AML-193 (cell line): ENCODE results near the gene ANG.
"Not testable (repeated sequence)": the region's sequence is repeated elsewhere in the genome, so short reads cannot be mapped to it uniquely, and the experiment has no call there.

ENCODE experiments used
- DNase-seq, 2 experiments: peaks; one replicate each; lab custom pipeline; 2025; lab: John Stamatoyannopoulos, UW

ANG gene

DNA sequence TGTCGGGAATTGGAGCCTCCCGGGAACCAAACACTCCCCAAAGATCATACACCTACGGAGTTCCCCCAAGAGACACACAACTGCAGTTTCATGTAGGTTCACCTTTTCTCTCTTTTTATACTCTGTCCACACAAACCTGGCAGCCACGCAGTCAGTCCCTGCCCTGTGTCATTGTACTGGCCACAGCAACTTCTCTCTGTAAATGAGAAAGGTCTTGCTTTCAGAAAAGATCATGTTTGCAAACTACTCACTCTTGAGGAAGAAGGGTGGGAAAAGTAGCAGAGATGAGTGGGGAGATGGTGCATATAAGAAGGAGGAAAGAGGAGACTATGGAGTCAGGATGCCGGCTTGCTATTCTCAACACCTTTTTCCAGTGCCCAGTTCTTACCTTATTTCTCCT lies 10.4 kb downstream of the ANG start:
- no peak for DNase-seq

DNA sequence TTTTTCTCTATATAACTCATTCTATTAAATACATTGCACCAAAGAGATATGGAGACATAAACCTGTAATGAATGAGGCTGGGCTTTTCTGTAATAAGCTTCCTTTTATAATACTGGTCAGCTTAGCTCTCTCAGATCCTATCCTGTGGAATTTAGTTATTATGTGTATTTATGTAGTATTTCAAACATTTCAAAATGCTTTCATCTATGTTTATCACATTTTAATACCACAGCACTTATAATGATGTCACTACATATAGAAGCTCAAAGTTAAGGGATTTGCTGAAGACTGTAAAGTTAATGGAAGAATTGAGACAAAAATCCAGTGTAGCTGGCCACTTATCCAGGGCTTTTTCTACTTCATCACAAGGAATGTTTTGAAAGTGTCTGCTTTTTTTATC lies 11.4 kb downstream of the ANG start:
- no peak for DNase-seq

DNA sequence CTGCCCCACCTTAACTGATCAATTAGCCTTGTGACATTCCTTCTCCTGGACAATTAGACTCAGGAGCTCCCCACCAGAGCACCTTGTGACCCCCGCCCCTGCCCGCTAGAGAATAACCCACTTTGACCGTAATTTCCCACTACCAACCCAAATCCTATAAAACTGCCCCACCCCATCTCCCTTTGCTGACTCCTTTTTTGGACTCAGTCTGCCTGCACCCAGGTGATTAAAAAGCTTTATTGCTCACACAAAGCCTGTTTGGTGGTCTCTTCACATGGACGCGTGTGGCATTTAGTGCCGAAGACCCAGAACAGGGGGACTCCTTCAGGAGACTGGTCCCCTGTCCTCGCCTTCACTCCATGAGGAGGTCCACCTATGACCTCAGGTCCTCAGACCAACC lies 12.4 kb downstream of the ANG start:
- not testable (repeated sequence) for DNase-seq

DNA sequence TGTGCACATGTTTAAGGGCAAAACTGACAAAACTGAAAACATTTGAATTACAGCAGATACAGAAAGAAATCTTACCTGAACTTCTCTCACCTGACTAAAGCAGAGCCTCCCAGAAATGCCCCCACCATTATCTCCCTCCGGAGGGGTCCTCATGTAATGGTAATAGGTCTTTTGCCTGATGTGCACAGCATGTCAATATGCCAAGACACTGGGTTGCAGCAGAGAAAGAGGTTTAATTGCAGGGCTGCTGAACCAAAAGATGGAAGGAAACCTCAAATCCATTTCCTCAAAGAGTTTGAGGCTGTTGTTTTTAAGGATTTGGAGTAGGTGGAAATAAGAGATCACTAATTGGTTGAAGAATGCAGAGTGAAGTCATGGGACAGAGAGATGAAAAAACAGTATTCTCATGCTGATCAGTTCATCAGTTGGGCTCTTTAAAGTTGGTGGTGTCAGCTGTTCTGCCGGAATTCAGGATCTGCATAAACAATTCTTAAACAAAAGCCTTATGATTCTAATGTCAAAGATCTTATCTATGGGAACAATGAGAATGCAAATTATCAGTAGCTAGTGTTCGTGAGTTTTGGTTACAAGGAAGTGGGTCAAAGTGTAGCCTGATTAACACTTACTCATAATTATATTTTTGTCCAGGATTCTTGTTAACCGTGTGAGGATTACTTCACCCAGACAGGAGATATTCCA lies 18.2 kb downstream of the ANG start:
- no peak for DNase-seq

DNA sequence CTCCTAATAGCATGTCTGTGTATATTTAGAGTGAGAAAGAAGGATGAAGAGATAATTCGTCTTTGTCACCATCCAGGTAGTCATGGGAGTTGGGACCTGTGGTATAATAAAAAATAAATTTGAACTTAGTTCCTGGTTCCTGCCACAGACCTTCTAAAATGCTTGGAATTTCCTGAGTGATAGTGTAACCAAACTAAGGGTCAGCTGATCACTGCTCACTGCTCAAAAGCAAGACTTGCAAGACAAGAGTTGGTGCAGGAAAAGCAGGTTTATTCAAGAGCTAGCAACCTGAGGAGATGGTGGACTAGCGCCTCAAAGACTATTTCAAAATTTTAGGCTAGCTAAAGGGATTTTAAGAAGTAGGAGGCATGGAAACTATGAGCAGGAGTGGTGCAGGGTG lies 19.1 kb downstream of the ANG start:
- DNase-seq = no peak

DNA sequence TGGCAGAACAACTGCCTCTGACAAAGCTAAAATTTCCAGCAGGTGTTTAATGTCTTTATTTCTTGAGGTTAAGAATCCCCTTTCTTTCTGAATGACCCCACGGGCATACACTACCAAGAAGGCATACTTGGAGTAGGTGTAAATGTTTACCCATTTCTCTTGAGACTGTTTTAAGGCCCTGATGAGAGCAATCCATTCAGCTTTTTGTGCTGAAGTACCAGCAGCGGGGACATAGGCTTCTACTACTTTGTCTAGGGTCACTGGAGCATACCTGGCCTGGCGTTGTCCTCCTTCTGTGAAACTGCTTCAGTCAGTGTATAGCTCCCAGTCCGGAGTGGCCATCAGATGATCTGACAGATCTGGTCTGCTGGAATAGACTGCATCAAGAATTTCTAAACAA lies 22.7 kb downstream of the ANG start:
- no peak for DNase-seq

DNA sequence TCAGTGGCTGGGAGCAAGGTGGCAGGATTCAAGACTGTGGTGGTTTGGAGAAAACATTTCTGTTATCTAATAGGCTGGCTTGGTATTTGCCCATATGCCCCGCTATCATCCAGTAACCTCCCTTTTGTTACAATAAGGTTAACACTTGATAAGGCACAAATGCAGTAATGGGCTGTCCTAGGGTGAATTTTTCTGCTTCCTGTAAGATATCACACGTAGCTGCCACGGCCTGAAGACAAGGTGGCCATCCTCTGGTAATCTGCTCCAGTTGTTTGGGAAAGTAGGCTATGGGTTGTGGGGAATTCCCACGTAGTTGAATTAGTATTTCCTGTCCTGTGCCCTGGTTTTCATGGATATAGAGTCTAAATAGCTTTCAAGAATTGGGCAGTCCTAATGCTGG lies 23.1 kb downstream of the ANG start:
- DNase-seq = no peak

DNA sequence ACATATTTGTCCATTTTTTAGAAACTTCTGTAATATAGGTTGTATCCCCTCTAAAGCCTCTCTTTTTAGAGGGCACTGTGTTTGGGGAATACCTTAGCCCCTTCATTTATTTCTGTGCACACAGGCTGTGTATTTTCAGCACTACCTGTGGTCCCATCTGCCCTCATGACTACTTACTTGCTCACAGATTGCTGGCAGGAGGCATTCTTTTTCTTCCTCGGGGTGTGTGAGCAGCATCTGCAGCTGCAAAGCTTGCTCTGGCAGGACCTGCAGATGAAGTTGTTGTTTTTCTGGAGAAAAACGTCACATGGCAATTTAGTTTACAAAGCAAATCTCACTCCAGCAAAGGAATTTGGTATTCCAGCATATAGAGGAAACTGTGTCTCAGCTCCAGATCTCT lies 24.3 kb downstream of the ANG start:
- no peak for DNase-seq

DNA sequence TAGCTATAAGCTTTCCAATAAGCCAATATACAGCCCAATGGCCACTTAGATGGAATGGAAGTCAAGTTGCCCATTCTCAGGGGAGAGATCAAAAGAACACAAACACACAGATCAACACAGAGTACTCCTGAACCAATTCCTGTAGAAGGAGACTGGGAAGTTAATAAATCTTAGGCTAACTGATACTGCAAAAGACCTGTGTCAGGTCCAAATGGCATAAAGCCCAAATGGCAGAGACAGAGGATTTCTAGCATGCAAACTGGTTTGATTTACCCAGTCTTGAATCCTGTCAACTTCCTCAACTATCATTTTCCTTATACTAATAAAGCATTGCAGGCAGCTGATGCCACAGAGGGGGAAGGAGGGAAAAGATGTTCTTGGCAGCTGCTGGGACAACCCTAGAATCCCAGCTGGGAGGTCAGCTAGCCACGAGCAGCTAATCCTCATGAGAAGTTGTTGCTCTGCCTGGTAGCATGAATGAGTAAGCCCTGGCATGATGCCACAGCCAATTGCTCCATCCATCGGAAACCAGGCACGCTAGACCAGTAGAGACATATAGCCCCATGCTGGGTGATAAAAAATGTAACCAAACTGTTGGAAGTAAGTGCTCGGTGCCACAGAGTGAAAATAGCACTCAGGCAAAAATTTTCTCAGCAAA lies 26.2 kb downstream of the ANG start:
- peak; percentile 86 to 87 for DNase-seq

DNA sequence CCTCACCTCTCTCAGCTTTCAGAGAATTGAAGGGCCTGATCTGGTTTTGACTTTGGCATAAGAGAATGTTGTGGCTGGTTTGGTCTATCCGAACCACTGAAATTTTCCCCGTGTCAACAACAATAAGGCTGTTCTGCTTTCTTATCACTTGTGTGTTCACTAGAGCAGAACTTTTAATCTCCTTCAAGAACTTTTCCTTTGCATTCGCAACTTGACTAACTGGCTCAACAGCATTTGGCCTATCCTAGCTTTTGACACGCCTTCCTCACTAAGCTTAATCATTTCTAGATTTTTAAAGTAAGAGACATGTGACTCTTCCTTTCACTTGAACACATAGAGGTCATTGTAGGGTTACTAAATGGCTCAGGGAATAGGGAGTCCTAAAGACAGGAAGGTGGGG lies 31.2 kb downstream of the ANG start:
- DNase-seq = no peak

DNA sequence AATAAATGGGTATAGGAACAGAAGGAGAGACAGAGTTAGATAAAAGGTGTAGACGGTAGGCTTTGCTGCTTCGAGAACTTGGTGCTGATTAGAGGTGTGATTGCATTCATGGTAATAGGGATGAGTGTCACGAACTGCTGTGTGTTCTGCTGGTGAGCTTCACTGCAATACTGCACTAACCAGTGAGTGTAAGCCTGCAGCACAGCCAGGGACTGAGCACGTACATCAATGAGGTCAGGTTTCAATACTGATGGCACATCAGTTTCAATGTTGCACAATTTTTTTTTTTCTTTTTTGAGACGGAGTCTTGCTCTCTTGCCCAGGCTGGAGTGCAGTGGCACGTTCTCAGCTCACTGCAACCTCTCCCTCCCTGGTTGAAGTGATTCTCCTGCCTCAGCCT lies 32.2 kb downstream of the ANG start:
- no peak for DNase-seq

DNA sequence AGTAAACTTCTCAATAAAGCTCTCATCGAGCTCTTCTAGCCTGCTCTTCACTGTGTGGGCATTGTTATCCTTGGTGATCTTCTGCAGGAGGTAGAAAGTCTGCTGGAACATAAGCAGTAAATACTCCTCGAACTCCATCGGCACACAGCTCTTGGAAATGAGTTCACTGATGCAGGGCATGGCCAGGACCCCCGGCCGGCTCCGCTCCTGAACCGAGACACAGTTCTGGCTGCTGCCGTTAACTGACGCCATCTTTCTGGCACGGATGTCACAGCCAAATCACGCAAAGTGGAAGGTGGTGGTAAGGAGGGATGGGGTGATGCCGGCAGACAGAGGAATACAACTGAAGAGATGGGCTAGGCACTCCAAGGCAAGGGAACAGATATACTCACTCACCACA lies 33.5 kb downstream of the ANG start:
- DNase-seq = no peak

DNA sequence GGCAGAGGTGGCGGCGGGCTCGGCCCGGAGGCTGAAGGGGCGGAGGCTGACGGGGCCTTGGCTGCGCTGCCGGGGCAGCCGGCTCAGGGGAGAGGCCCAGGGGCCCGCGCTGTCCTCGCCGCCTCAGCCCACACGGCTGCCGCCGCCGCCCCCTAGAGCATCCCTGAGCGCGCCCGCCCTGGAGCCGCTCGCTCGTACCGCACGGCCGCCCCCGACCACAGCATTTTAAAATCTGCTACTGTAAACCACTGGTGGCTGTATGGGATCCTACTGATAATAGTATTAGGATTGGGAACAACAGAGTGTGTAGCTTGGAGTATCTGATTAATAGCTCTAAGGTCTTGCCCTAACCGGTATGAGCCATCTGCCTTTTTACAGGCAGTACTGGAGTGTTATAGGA lies 34.9 kb downstream of the ANG start:
- DNase-seq = no peak

DNA sequence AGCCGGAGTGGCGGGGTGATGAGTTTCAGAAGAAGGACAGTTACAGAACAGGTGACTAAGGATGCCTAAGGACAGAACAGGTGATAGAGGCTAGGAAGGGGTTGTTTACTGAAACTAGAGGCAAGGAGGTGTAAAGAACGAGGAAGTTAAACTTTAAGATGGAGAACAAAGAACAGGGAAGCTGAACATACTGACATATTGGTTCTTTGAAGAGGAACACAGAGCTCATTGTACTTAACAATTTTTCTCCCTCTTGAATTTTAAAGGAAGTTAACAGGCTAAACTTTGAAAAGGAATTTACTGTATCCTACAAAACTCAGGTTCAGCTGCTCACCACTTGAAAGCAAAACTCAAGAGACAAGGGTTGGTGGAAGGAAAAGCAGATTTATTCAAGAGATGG lies 37.6 kb downstream of the ANG start:
- DNase-seq = not testable (repeated sequence)

DNA sequence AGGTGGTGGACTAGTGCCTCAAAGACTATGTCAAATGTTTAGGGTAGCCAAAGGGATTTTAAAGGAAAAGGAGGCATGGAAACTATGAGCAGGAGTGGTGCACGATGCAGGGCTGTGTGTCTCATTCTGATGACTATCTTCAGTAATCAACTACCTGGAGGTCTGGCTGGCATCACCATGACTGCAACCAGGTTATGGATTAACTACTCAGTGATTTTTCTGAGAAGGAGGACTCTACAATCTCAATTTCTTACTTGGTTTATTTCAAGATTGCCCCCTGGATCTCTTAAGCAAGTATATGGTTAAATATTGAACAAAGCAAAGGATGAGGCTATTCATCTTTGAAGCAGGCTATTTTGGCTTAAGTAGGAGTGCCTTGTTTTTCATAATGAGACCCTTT lies 38.0 kb downstream of the ANG start:
- DNase-seq = no peak

DNA sequence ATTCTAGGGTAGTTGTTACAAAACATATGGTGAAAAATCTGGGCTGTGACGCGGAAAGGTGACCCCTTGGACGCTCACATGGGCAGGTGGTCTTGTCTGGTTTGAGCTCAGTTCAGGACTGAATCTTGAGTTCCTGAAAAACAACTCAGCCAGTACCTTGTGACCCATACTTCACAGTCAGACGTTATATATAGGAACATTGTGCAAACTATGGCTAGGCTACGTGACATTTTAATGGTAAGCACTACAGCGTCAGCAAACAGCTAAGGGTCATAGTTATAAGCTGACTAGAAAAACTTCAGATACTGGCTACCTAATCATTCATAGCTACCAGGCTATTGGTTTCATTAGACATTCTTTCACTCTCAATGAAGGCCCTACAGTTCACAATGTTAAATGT lies 42.3 kb downstream of the ANG start:
- no peak for DNase-seq

DNA sequence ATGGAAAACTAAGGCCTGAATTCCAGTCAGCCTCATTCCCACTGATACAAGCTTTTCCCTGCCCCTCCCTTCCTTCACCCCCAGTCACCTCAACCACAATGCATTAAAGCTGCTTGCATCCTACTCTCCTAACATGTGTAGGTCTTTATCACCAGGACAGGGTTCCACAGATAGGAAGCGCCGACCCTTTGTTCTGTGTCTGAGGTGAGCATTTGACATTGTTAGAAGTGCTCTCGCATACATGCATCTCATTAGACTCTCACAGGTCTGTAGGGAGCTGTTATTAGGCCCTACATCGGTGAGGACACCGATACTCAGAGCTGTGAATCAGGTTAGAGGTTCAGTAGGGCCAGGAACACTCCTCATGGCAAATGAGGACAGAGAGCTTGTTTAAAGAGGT lies 43.9 kb downstream of the ANG start:
- DNase-seq = no peak

DNA sequence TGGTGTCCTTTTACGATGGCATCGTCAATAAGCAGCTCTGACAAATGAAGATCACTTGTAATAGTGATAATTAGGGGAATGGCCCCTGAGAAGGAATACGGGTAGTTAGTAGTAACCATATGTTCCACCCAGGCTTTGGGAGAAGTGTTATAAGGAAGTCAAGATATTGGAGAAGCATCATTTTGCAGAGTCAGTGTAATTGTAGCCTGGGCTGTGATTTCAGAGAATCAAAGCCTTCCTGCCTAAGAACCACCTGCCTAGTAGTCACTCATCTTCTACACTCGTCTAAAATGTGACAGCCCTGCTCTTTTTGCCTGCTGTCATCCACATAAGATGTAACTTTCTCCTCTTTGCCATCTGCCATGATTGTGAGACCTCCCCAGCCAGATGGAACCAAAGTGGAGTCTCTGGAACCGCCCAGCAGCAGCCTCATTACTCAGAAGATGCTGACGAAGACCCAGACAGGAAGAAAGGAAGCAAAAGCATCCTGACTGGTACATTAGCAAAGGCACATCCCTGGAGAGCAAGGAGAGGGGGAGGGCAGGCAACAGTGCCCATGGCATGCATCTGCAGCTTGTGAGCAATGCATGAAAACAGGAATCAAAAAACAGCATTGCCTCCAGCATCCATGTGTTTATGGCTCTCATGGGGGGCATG lies 44.5 kb downstream of the ANG start:
- DNase-seq = no peak

DNA sequence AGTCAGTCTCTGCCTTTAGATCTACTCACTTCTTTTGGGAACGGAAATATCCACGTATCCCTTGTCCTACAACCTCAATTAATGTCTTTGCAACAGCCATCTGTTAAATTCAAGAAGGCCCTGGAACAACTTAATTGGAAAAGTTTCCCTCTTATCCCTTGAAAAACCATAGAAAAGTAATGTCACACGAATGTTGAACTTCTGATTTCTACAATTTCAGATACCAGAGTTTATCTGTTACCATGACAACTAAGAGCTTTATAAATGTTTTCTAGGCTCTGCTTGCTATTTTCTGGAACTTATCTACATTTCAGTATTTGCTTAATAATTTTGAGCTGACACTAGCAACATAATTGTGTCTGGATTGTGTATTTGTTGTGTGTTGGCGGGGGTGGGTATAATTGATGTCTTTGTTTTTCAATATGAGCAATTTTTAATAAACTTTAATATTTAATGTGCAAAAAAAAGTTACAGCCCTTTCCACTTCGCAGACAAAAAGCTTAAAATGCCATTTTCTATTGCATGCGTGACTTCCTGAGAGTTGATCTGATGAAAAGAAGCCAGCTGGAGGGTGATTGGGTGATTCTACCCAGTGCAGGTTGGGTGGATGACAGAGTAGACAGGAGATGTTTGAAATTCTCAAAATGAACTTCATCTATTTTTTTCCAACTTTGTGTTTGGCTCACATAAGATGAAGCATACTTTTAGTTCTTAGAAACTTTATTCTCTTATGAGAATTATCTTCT lies 45.3 kb downstream of the ANG start:
- no peak for DNase-seq

DNA sequence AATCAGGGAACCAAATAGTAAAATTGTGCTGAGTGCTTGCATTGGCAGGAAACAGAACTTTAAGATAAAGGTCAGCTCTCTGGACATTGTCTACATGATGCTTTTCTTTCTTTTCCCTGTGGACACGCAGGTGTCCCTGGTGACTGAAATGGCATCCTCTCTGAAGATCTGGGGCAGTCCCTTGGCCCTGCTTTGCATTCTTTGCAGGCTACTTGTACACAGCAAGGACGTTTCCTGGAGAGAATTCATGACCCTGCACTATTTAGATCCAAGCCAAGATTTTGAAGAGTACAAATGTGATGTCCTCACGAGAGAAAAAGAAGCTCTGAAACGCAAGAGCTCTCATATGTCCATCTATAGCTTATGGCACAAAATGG lies 45.9 kb downstream of the ANG start:
- no peak for DNase-seq

DNA sequence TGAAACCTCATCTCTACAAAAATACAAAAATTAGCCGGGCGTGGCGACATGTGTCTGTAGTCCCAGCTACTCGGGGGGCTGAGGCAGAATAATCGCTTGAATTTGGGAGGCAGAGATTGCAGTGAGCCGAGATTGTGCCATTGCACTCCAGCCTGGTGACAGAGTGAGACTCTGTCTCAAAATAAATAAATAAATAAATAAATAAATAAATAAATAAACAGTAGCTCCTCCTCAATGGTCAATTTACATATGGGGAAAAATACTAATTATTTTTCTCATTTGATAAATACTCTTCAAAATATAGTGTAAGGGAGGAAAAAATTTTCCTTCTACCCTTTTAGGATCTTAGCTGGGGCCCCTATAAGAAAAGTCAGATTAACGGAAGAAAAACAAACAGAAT lies 49.7 kb downstream of the ANG start:
- DNase-seq = not testable (repeated sequence)

DNA sequence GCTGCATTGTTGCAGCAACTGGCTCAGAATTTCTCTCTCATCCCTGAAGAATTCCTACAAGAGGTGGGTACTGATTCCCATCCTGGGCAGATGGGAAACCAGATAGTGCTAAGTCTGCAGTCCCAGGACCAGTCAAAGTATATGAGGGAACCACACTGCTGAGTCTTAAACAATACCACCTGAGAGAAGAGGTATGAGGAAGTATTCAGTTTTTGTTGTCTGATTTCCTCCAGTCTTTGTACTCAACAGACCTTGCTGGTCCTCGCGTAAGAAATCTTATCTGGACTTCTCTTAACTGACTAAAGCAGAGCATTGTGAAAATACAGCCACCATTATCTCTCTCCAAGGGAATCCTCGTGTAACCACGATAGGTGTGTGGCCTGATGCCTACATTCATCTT lies 53.6 kb downstream of the ANG start:
- DNase-seq = no peak

DNA sequence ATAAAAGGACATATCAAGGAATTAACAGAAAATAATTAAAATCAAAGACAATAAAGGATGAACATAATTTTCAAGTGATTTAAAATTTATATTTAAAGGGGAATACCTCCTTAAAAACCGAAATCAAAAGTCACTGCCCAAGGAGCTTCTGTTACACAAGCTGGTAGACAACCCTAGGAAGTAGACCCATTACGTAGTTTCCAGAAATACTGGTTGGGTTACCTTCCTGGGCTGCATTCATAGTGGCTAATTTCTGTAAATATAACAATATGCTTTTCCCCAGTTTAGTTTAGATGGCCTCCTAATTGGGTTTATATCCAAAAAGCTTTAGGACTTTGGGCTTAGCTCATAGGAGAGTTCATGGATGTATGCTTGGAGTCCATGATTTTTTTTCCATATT lies 55.0 kb downstream of the ANG start:
- no peak for DNase-seq
